ENCODE data around the gene SDR42E1. TPM values are rescaled to one million over a fixed set of nuclear protein-coding genes. Genes with fewer than 3 reads are reported as not detected.

The SDR42E1 gene
- total and polyA plus RNA-seq, 2 of the 8 experiments (the other 6 are each of a cell fraction or from before 2014, with no cell fraction given) = 0.03 TPM; not detected in 1

DNA sequence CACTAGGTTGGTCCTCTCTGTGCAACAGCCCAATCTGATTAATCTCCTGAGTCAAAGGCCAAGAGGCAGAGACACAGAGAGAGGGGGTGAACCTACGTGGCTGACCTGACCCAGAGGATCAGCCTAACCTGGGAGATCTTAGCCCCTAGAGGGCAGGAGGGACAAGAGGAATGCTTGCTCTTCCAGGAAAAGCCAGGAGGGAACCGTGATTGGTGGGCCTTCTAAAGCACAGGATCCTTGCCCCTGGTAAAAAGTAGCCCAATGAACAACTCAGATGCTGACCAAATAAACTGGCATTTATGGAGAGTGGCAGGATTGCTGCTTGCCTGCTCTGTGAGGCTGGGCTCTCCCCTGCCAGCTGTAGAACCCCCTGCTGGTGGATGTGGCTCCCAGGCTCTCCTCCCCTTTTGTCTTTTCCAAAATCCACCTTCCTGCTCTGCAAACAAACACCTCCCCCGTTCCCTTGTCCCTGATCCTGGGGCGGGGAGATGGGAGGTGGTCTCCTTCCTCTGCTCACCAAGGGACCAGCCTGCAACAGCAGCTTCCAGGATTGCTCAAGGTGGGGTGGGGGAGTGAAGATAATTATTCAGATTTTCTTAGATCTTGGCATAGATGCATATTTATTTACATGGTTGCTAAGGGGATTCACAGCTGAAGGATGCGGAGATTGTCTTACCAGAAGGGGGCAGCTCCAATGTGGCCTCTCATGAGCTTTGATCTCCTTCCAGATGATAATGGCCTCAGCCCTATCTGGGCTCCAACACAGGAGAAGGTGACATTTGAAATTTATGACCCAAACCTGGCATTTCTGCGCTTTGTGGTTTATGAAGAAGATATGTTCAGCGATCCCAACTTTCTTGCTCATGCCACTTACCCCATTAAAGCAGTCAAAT, 71.9 kb downstream of the SDR42E1 start (continued):
- TF ChIP-seq EZH2 (IDR thresholded peaks at IDR 0.05; ENCODE audit: low read depth, low read length, severe bottlenecking) (no peak), CBX8 (IDR thresholded peaks at IDR 0.05; ENCODE audit: borderline replicate concordance, low read depth, low read length) (no peak), GTF2F1 (IDR thresholded peaks at IDR 0.05; ENCODE audit: borderline replicate concordance, low read depth, low read length) (no peak), SIX5 (IDR thresholded peaks at IDR 0.05; ENCODE audit: low read depth, low read length) (no peak), EP300 (IDR thresholded peaks at IDR 0.05; ENCODE audit: borderline replicate concordance in 1 of 2, low read depth in 2 of 2, low read length in 2 of 2) (0 out of 3 replicates have a peak, but pooled peaks of 1 of the 2 experiments have one; percentile 36), HDAC6 (IDR thresholded peaks at IDR 0.05; ENCODE audit: low read depth, low read length) (no peak), CBX5 (IDR thresholded peaks at IDR 0.05; ENCODE audit: low read depth, low read length) (no peak), ZNF274 (IDR thresholded peaks at IDR 0.05; ENCODE audit: borderline replicate concordance, extremely low read depth, low read length) (no peak), GABPA (IDR thresholded peaks at IDR 0.05; ENCODE audit: borderline replicate concordance, insufficient read depth, low read length) (no peak), TAF1 (IDR thresholded peaks at IDR 0.05; ENCODE audit: low read depth, low read length) (no peak), RAD21 (IDR thresholded peaks at IDR 0.05 in 1 of 2, conservative IDR thresholded peaks at IDR 0.05 in 1 of 2; ENCODE audit: low read depth in 2 of 2, low read length in 2 of 2) (peak; percentile 12 to 37; a peak in 3 of 4 replicates), RNF2 (IDR thresholded peaks at IDR 0.05; ENCODE audit: borderline replicate concordance, low read depth, low read length, missing control alignments, poor library complexity, severe bottlenecking) (no peak), CHD1 (IDR thresholded peaks at IDR 0.05; ENCODE audit: low read depth, low read length) (no peak), TEAD4 (IDR thresholded peaks at IDR 0.05; ENCODE audit: low read depth, low read length) (no peak), POLR2A (IDR thresholded peaks at IDR 0.05; ENCODE audit: control extremely low read depth in 1 of 2, low read depth in 2 of 2, low read length in 2 of 2) (no peak), CTBP2 (IDR thresholded peaks at IDR 0.05; ENCODE audit: borderline replicate concordance, insufficient read depth, insufficient read length, low read length) (peak; percentile 27), YY1 (IDR thresholded peaks at IDR 0.05; ENCODE audit: low read depth, low read length) (no peak), MAX (IDR thresholded peaks at IDR 0.05) (no peak), CEBPB (IDR thresholded peaks at IDR 0.05; ENCODE audit: low read depth, low read length) (no peak)

Data from H1 (cell line).